HG03521 (cell line): ENCODE data around the gene MATCAP1.

Experiments used
- ATAC-seq: cut with Tn5 transposase; IDR thresholded peaks from one replicate; pipeline ENCODE4 v1.9.1; 2021; ENCODE audit warnings: mild to moderate bottlenecking, moderate library complexity; ENCODE audit not compliant: unreplicated experiment

MATCAP1 gene

DNA sequence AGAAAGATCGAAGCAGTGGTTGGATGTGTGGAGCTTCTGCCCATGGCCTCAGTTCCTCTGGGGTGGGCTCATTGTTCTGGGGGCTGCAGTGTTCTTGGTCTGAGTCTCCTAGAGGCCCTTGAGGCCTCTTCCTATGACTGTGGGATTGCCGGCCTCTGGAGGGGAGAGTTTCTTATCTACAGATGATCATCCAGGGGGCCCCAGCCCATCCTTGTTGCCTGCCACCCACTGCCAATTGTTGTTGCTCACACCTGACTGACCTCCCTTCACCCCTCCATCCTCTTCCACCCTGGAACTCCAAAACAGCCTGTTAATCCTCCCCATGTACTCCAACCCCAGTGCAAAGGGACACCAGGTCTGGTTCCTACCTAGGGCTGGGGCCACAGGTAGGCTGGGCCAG lies 38.8 kb downstream of the MATCAP1 start:
- ATAC-seq, result no peak

DNA sequence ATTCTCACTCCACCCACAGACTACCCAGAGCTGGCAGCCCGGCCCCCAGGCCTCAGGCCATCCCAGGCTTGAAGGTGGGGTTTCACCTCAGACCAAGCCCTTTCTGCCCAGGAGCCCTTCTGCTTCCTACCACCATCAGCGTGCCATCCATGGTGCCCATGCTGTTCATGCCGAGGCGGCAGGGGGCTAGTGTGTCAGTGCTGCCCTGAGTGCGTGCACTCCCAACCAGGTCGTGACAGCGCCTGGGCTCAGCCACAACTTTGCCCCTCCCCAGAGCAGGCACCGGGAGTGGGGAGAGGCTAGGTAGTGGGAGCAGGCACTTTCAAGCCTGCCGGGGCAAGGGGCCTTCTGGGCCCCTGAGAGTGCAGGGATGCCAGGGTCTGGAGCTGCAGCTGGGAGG lies 41.4 kb downstream of the MATCAP1 start:
- no peak for ATAC-seq

DNA sequence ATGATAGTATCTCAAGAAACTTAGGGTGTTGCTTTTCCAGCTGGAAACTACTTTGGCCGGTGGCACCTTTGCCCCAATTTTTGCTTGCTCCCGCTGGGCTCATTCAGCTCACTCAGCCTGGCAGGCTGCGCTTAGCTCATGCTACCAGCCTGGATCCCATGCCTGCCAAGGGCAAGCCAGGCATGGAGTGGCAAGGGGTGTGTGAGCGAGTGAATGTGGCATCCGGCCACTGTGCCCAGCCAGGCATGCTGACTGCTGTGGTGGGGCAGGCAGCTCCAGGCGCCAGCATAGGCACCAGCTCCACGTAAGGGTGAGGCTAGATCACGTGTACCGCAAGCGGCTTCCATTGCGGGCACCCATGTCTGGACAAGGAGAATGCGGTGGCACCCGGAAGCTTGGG lies 42.4 kb downstream of the MATCAP1 start:
- ATAC-seq, result no peak

DNA sequence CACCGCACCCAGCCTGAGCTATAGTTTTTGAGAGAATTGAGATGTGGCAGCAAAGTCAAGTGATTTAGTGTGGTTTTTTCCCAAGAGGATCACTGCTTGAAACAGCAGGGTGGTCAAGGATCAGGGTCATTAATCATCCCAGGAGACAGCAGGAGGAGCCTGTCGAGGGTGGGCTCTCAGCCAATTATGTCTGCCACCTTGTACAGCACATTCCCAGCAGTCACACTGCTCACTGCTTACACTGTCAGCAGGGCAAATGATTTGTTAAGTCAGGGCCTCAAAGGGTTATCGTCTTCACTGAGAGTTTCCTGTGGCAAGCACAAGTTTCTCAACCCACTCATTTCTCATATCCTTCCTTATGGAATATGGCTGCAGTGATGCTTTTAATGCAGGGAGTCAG lies 46.2 kb downstream of the MATCAP1 start:
- ATAC-seq, result no peak

DNA sequence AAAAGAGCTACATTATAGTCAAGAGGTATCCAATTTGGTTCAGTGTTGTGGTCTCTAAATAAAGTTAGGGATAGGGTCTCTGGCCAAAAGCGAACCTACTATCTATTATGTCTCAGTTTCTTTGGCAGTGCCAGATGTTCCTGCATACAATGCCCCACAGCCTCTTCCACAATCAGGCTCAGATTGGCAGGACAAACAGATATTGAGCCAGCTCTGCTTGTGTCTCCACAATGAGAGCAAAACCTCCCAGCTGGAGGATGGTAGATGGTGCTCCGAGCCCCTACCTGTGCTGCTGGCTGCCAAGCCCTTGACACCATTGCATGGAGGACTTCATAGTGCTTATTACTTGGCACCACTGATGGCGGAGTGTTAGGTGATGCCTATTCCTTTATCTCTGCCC lies 54.3 kb downstream of the MATCAP1 start:
- ATAC-seq, result no peak

DNA sequence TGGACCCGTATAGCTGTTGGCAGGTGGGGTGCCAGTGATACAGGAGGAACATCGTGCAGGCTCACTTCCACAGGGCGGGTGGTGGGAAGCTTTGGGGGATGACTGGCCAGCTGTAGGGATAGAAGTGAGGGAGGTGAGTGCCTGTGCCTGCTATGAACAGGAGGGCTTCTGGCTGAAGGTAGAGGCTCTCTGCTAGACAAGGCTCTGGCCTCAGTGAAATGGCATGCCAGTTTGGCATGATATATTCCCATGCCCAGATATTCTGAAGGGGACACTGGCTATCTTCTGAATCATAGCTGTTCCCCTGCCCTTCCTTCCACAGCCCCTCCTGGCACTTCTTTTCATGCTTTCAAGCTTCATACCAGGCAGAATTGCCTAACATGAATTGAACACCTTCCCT lies 54.9 kb downstream of the MATCAP1 start:
- ATAC-seq, result no peak

DNA sequence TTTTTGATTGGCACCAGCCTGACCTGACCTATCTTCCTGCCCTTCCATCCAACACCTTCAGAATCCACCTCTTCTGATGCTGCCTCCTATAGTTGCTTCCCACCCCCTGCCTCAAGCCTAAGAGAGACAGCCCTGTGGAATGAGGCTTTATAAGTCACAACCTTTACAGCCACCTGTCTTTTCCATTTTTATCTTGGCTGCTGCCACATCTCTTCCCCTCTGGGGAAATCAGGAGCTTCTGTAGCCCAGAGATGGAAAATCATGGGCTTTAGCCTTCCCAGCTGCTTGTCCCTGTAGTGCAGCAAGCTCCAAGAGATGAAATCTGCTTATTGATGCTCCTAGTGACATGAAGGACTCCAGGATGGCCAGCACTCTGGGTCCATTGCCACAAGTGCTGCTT lies 55.3 kb downstream of the MATCAP1 start:
- ATAC-seq, result no peak
